RWPE2 (cell line): ENCODE measurements around the gene RRAGD.

Experiments used
- ATAC-seq: fragments of 200-7000 bp; cut with Tn5 transposase; 3 replicates; pipeline ENCODE4 v1.9.1; 2021; ENCODE audit warnings: low read depth
- DNase-seq: peaks from one replicate; pipeline ENCODE4 v3.0.0-alpha.2; 2020; ENCODE audit warnings: low spot score
- H3K27ac ChIP-seq: fragments of 450-650 bp; 2 replicates; pipeline ENCODE4 v1.5.1; 2017; ENCODE audit warnings: mild to moderate bottlenecking; ENCODE audit not compliant: poor library complexity, severe bottlenecking
- H3K27me3 ChIP-seq: fragments of 250-450 bp; sonication (Bioruptor Pico); 2 replicates; pipeline ENCODE4 v1.5.1; 2021; ENCODE audit warnings: mild to moderate bottlenecking, moderate library complexity; ENCODE audit not compliant: insufficient read depth, poor library complexity, severe bottlenecking
- H3K36me3 ChIP-seq: fragments of 250-450 bp; sonication (Bioruptor Pico); 2 replicates; pipeline ENCODE4 v1.5.1; 2020; ENCODE audit warnings: low read depth, mild to moderate bottlenecking, moderate library complexity
- H3K4me1 ChIP-seq: fragments of 250-450 bp; sonication (Bioruptor Pico); 2 replicates; pipeline ENCODE4 v1.5.1; 2021; ENCODE audit warnings: mild to moderate bottlenecking, moderate library complexity; ENCODE audit not compliant: insufficient read depth, poor library complexity, severe bottlenecking
- H3K4me3 ChIP-seq: fragments of 250-450 bp; sonication (Bioruptor Pico); 2 replicates; pipeline ENCODE4 v1.5.1; 2021; ENCODE audit warnings: mild to moderate bottlenecking, moderate library complexity; ENCODE audit not compliant: severe bottlenecking
- H3K9me3 ChIP-seq: fragments of 250-450 bp; sonication (Bioruptor Pico); 2 replicates; pipeline ENCODE4 v1.5.1; 2021; ENCODE audit warnings: mild to moderate bottlenecking, moderate library complexity; ENCODE audit not compliant: severe bottlenecking
- TF ChIP-seq, protein P1 (sequence below): fragments of 450-650 bp; IDR thresholded peaks from one replicate; pipeline ENCODE4 v1.5.1; 2017; ENCODE audit warnings: mild to moderate bottlenecking, moderate library complexity; ENCODE audit not compliant: poor library complexity, severe bottlenecking

RRAGD gene

GRCh38 chr6:89321131-89321970, 90.7 kb downstream of the RRAGD start:
- ATAC-seq (no peak), DNase-seq (no peak)

DNA sequence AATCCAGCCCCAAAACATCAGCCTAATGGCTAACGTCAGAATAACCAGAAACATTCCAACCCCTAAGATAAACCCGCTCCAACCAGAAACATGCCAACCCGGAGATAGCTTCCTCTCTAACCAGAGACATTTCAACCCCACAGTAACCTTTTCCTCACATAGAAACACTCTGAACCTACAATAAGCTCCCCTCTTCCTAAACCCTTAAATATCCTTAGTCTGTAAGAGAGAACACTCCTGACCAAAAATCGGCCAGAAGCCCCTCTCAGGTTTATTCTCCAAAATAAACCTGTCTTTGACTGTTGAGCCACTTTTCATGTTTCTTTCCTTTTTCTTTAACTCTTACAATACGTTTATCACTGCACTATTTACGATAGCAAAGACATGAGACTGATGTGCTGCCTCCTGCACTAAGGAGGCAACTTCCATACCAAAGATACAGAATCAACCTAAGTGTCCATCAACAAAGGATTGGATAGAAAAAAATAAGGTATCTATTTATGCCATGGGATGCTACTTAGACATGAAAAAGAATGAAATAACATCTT, 92.0 kb downstream of the RRAGD start:
- Histone ChIP-seq H3K27ac (no peak overlapping the region), H3K4me1 (no peaks in the 10 kb centered on the region), H3K4me3 (no peak overlapping the region), H3K36me3 (no peaks in the 10 kb centered on the region), H3K27me3 (no peaks in the 10 kb centered on the region), H3K9me3 (no peaks in the 10 kb centered on the region)
- ATAC-seq (no peak), DNase-seq (no peak)
- TF ChIP-seq, protein P1, sequence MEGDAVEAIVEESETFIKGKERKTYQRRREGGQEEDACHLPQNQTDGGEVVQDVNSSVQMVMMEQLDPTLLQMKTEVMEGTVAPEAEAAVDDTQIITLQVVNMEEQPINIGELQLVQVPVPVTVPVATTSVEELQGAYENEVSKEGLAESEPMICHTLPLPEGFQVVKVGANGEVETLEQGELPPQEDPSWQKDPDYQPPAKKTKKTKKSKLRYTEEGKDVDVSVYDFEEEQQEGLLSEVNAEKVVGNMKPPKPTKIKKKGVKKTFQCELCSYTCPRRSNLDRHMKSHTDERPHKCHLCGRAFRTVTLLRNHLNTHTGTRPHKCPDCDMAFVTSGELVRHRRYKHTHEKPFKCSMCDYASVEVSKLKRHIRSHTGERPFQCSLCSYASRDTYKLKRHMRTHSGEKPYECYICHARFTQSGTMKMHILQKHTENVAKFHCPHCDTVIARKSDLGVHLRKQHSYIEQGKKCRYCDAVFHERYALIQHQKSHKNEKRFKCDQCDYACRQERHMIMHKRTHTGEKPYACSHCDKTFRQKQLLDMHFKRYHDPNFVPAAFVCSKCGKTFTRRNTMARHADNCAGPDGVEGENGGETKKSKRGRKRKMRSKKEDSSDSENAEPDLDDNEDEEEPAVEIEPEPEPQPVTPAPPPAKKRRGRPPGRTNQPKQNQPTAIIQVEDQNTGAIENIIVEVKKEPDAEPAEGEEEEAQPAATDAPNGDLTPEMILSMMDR = no peak

More at GRCh38 chr6:89321131-89321970, 90.7 kb downstream of the RRAGD start:
- TF ChIP-seq, protein P1 = no peak
- Histone ChIP-seq H3K27ac (no peak overlapping the region), H3K27me3 (no peaks in the 10 kb centered on the region), H3K36me3 (peaks cover 3% of the 10 kb centered on the region; the same call in 1 of the 2 replicates), H3K9me3 (no peaks in the 10 kb centered on the region), H3K4me1 (no peaks in the 10 kb centered on the region), H3K4me3 (no peak overlapping the region)

DNA sequence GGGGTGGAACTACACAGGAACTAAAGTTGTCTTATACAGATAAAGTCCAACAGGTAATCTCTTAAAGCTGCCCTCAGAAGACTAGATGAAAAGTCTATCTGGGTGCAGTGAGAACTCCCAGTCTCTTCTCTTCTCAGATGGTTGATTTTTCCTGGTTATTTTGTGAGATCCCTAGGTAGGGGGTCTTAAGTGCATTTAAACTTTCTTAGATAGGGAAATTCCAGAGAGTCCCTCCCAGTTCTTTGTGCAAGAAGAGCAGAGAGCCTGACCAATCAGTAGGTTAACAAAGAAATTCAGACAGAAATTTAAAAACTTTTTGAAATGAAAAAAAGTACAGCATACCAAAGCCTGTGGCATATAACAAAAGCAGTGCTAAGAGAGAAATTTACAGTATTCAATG, 95.0 kb downstream of the RRAGD start:
- H3K27me3 ChIP-seq = no peaks in the 10 kb centered on the region
- TF ChIP-seq, protein P1 = no peak
- H3K9me3 ChIP-seq = no peaks in the 10 kb centered on the region
- H3K4me1 ChIP-seq = peaks cover 3% of the 10 kb centered on the region
- no peak overlapping the region for H3K4me3 ChIP-seq
- no peak for DNase-seq
- no peak overlapping the region for H3K27ac ChIP-seq
- no peaks in the 10 kb centered on the region for H3K36me3 ChIP-seq
- ATAC-seq = no peak

DNA sequence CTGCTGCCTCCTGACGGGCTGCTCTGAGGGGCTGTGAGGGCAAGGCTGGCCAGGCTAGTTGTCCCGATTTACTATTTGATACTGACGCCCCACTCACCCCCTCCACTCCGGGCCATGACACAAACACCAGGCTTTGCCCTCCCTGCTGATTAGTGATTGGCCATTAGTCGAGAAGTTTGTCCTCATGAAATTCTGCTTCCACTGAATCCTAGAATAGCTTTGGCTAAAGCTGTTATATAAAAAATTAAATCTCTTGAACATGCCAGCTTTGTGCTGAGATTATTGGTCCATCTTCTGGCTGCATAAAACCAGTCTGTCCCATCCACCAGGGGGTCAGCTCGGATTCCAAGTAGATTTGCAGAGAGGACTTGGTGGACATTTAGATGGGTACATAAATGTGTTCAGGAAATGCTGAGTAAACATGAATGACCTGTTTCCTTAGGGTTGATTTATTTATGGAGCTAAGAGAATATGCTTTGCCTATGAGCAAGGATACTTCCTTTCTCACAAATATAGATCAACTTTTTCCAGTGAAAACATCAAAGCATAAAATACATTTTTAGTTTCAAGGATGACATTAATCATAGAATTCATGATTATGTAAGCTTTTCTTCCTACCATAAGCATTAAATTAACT, 96.7 kb downstream of the RRAGD start, which contains the start of gene GABRR2:
Gene GABRR2, minus strand, starts transcription at position 51 of the 637 bp plus-strand sequence. CDS start 134 bp downstream, outside the sequence.
- no peak for ATAC-seq
- H3K4me3 ChIP-seq = no peak within 1 kb of the TSS
- DNase-seq = no peak
- H3K4me1 ChIP-seq = peaks cover 6% of the 10 kb centered on the region
- no peaks in the 10 kb centered on the region for H3K36me3 ChIP-seq
- H3K27ac ChIP-seq = no peak within 1 kb of the TSS
- H3K9me3 ChIP-seq = no peaks in the 10 kb centered on the region
- no peaks in the 10 kb centered on the region for H3K27me3 ChIP-seq
- TF ChIP-seq, protein P1 = no peak
